T-cell (primary cell): ENCODE data around the gene UBTD1. TPM values are rescaled to one million over a fixed set of nuclear protein-coding genes. Genes with fewer than 3 reads are reported as not detected.

Experiments used
- ATAC-seq, 4 experiments: fragments of 200-7000 bp in 3 of 4; fragments of 150-1000 bp in 1 of 4; cut with Tn5 transposase; replicated peaks in 1 of 4; 1 replicate in 3 of 4; 2 replicates in 1 of 4; pipeline ENCODE4 v1.10.0; 2021; ENCODE audit warnings: moderate library complexity in 3 of 4, mild to moderate bottlenecking in 2 of 4, moderate number of reproducible peaks in 1 of 4
- CTCF ChIA-PET, 2 donors: fragments of 300-600 bp; sonication (Branson Sonifier 250); formaldehyde crosslinking; loops; one replicate each; lab custom pipeline; 2022; ENCODE audit warnings: antibody characterized with exemption in 2 of 2; lab: Charles Lee
- POLR2A ChIA-PET, 2 donors: fragments of 300-600 bp; sonication (Branson Sonifier 250); formaldehyde crosslinking; loops; one replicate each; lab custom pipeline; 2022; ENCODE audit warnings: antibody characterized with exemption in 2 of 2; lab: Charles Lee
- DNase-seq, 35 experiments: peaks; one replicate each; pipeline versions ENCODE4 v3.0.0 to v3.0.0-alpha.2; 2013 to 2023
- H3K27ac ChIP-seq: one replicate; pipeline ENCODE4 v1.5.1; 2013; ENCODE audit warnings: low read length
- H3K27me3 ChIP-seq, 2 experiments: replicated peaks in 1 of 2; 1 replicate in 1 of 2; 2 replicates in 1 of 2; pipeline versions ENCODE4 v1.6.1 to v1.7.0; 2013; ENCODE audit warnings: low read length in 1 of 2, mixed read lengths in 1 of 2; ENCODE audit not compliant: control insufficient read depth in 2 of 2, insufficient read depth in 2 of 2; ENCODE audit errors: extremely low read depth in 1 of 2
- H3K36me3 ChIP-seq, 2 donors: 1 replicate in 1 of 2; 2 replicates in 1 of 2; pipeline versions ENCODE4 v1.6.1 to v1.7.0; 2013; ENCODE audit warnings: low read length in 1 of 2; ENCODE audit not compliant: control insufficient read depth in 2 of 2, insufficient read depth in 1 of 2; ENCODE audit errors: extremely low read depth in 1 of 2
- H3K4me1 ChIP-seq, 2 experiments: 1 replicate in 1 of 2; 2 replicates in 1 of 2; pipeline versions ENCODE4 v1.6.1 to v1.7.0; 2013; ENCODE audit warnings: low read length in 2 of 2, mixed read lengths in 1 of 2; ENCODE audit not compliant: insufficient read depth in 2 of 2, control insufficient read depth in 1 of 2; ENCODE audit errors: extremely low read depth in 1 of 2
- H3K4me3 ChIP-seq, 2 donors: 1 replicate in 1 of 2; 2 replicates in 1 of 2; pipeline versions ENCODE4 v1.5.1 to v1.7.0; 2013; ENCODE audit warnings: mild to moderate bottlenecking in 2 of 2, low read length in 1 of 2, moderate library complexity in 1 of 2; ENCODE audit not compliant: control insufficient read depth in 1 of 2; ENCODE audit errors: extremely low read depth in 1 of 2
- H3K9me3 ChIP-seq: 2 replicates; pipeline ENCODE4 v1.7.0; 2013
- H3K27ac Mint-ChIP-seq, 2 donors: one replicate each; pipeline ENCODE4 v1.8.0; 2020 to 2021; ENCODE audit warnings: mild to moderate bottlenecking in 2 of 2, mixed read lengths in 2 of 2
- H3K27me3 Mint-ChIP-seq, 2 donors: one replicate each; pipeline ENCODE4 v1.8.0; 2021 to 2022; ENCODE audit warnings: mixed read lengths in 2 of 2
- H3K36me3 Mint-ChIP-seq: one replicate; pipeline ENCODE4 v1.8.0; 2021; ENCODE audit warnings: mixed read lengths
- H3K4me1 Mint-ChIP-seq, 3 donors: one replicate each; pipeline ENCODE4 v1.8.0; 2020 to 2022; ENCODE audit warnings: mixed read lengths in 3 of 3, mild to moderate bottlenecking in 1 of 3
- H3K4me3 Mint-ChIP-seq, 3 donors: one replicate each; pipeline ENCODE4 v1.8.0; 2020 to 2022; ENCODE audit warnings: mild to moderate bottlenecking in 3 of 3, mixed read lengths in 3 of 3, moderate library complexity in 3 of 3
- H3K9me3 Mint-ChIP-seq, 3 donors: one replicate each; pipeline ENCODE4 v1.8.0; 2020 to 2022; ENCODE audit warnings: mixed read lengths in 3 of 3
- WGBS: methylation state at CpG from one replicate; pipeline ENCODE4 v1.1.5; 2013; ENCODE audit warnings: missing lambda C conversion rate; ENCODE audit not compliant: insufficient coverage; 5-methylcytosine and 5-hydroxymethylcytosine counted together
- total RNA-seq, 35 experiments: library from RNA in 6 of 35; stranded (reverse) in 6 of 35; fragments of 120-200 nt in 1 of 35; gene quantifications; one replicate each; pipeline versions ENCODE4 v1.2.1 to v1.2.4 and lab custom pipeline; 2013 to 2026

The UBTD1 gene
- total RNA-seq, 5 donors from 2014 or later (not counting 1 experiment from before 2014, with no cell fraction given) = 1.0 to 2.4 (median 1.9) TPM

DNA sequence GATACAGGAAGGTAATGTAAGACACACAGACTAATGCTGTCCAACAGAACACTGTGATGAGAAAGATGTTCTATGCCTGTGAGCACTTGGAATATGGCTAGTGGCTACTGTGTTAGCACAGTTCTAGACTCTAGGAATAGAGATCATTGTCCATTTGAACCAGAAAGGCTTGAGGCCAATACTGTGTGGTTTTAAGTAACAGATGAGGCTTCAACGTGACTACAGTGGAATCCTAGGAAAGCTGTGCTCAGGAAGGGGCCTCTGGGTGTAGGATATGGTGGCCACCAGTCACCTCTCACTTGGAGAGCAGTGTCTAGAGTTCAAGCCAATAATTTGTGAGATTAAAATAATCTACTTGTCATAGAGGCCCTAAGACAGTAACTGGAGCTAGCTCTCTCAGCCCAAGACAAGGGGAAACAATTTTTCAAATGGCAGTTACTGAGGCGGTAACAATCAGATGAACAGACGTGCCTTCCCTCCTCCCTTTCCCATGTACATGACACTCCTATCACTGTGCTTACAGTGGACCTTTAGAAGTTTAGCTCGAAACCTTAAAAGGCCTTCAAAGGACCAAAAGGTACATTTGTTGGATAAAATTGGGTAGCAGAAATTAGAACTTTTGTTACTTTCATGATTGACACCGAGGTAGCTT lies 42.6 kb upstream of the UBTD1 start:
- Histone ChIP-seq H3K36me3 (peaks cover 3 to 77% of the 10 kb centered on the region in 2 donors), H3K9me3 (no peaks in the 10 kb centered on the region), H3K27ac (no peak overlapping the region), H3K4me1 (peaks cover 0 to 5% of the 10 kb centered on the region in 2 experiments), H3K4me3 (no peak overlapping the region), H3K27me3 (no peaks in the 10 kb centered on the region)
- peaks cover 6 to 32% (median 31%) of the 10 kb centered on the region in 3 donors for H3K4me1 Mint-ChIP-seq
- no peak overlapping the region for H3K4me3 Mint-ChIP-seq
- peak overlapping the region; percentile 98 for H3K27ac Mint-ChIP-seq
- ChIA-PET POLR2A (no interaction called here), CTCF (no interaction called here)
- WGBS = 100% methylated on average over 2 of the region's 5 CpGs
- H3K9me3 Mint-ChIP-seq = no peaks in the 10 kb centered on the region
- H3K36me3 Mint-ChIP-seq = peaks cover 49% of the 10 kb centered on the region
- no peak for DNase-seq
- no peak for ATAC-seq
- H3K27me3 Mint-ChIP-seq = no peaks in the 10 kb centered on the region

DNA sequence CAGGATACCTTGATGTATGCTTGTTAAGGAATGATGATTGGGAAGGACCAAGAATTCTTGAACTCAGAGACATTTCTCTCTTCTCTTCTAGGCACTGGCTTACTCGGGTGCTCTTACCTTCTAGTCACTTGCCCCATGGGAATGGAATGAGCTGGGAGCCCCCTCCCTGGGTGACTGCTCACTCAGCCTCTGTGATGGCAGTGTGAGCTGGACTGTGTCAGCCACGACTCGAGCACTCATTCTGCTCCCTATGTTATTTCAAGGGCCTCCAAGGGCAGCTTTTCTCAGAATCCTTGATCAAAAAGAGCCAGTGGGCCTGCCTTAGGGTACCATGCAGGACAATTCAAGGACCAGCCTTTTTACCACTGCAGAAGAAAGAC lies 42.0 kb upstream of the UBTD1 start:
- Histone ChIP-seq H3K36me3 (peaks cover 3 to 81% of the 10 kb centered on the region in 2 donors), H3K4me3 (no peak overlapping the region), H3K27ac (no peak overlapping the region), H3K4me1 (peaks cover 0 to 5% of the 10 kb centered on the region in 2 experiments), H3K9me3 (no peaks in the 10 kb centered on the region), H3K27me3 (no peaks in the 10 kb centered on the region)
- CTCF ChIA-PET = interaction anchor here in 1 of 2 donors (0.6 to 0.7 kb wide), 2 partner anchors 9 to 419 kb away, joined by 3 to 5 read pairs; no protein-coding TSS in a partner anchor
- H3K9me3 Mint-ChIP-seq = no peaks in the 10 kb centered on the region
- POLR2A ChIA-PET = interaction anchor here (0.7 kb wide), 2 partner anchors 55 to 401 kb away, joined by 9 read pairs; partner anchors contain the start of gene RRP12 (in 1 of the 2)
- ATAC-seq = no peak
- WGBS = 100% methylated on average over 3 of the region's 3 CpGs
- H3K36me3 Mint-ChIP-seq = peaks cover 55% of the 10 kb centered on the region
- DNase-seq = no peak
- H3K27ac Mint-ChIP-seq = peak overlapping the region in 1 of 2 donors; percentile 7
- no peaks in the 10 kb centered on the region for H3K27me3 Mint-ChIP-seq
- no peak overlapping the region for H3K4me3 Mint-ChIP-seq
- peaks cover 6 to 32% (median 31%) of the 10 kb centered on the region in 3 donors for H3K4me1 Mint-ChIP-seq

DNA sequence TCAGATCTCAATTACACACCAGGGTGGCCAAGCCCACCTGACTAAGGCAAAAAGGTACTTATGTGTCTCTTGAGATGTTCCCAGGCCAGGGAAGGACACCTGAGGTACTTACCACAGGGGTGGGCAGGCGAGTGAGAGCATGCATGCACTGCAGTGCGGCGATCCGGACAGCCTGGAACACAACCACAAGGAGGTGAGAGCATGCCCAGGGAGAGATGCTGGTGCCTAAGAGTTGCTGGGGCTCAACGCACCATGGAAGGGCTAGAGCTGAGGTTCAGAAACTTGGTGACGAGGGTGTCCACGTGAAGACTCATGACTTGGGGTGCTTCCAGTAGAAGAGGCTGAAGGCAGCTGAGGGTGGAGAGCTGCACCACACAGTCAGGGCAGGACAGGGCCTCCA lies 39.6 kb upstream of the UBTD1 start:
- no peaks in the 10 kb centered on the region for H3K27me3 ChIP-seq

DNA sequence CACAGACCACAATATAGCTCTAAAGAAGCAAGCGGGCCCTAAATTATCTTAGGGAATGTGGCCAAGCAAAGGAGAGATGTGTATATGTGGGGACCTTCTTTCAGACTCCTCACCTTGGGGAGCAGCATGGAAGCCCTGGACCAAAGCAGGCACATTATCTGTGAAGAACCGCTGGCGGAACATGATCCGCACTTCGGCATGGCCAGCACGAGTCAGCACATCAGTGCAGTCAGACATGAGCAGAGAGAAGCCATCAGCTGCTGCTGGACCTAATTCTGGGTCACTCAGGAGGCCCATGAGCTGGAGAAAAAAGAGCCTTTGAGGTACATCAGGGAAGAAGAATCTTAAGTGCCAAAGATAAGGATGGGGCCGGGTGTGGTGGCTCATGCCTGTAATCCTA lies 38.8 kb upstream of the UBTD1 start:
- Histone ChIP-seq H3K4me1 (no peaks in the 10 kb centered on the region), H3K4me3 (no peak overlapping the region), H3K27me3 (no peaks in the 10 kb centered on the region), H3K27ac (no peak overlapping the region), H3K36me3 (peaks cover 7 to 85% of the 10 kb centered on the region in 2 donors), H3K9me3 (no peaks in the 10 kb centered on the region)
- 76% methylated on average over 5 of the region's 7 CpGs for WGBS
- no peak overlapping the region for H3K4me3 Mint-ChIP-seq
- ATAC-seq (no peak), DNase-seq (no peak)
- peaks cover 0 to 6% (median 5%) of the 10 kb centered on the region in 3 donors for H3K4me1 Mint-ChIP-seq
- POLR2A ChIA-PET = no interaction called here
- H3K27me3 Mint-ChIP-seq = no peaks in the 10 kb centered on the region
- H3K9me3 Mint-ChIP-seq = no peaks in the 10 kb centered on the region
- no peak overlapping the region for H3K27ac Mint-ChIP-seq
- CTCF ChIA-PET = interaction anchor here in 1 of 2 donors (0.8 kb wide), 1 partner anchor 61 kb away, joined by 7 read pairs; no protein-coding TSS in a partner anchor
- H3K36me3 Mint-ChIP-seq = peaks cover 63% of the 10 kb centered on the region

More for the DNA sequence above, 39.6 kb upstream of the UBTD1 start:
- Histone ChIP-seq H3K9me3 (no peaks in the 10 kb centered on the region), H3K4me3 (no peak overlapping the region), H3K36me3 (peaks cover 1 to 83% of the 10 kb centered on the region in 2 donors), H3K27ac (no peak overlapping the region), H3K4me1 (peaks cover 0 to 5% of the 10 kb centered on the region in 2 experiments)
- DNase-seq (no peak), ATAC-seq (no peak)
- Mint-ChIP-seq H3K27ac (no peak overlapping the region), H3K27me3 (no peaks in the 10 kb centered on the region), H3K36me3 (peaks cover 59% of the 10 kb centered on the region), H3K9me3 (no peaks in the 10 kb centered on the region), H3K4me1 (peaks cover 0 to 14% (median 14%) of the 10 kb centered on the region in 3 donors), H3K4me3 (no peak overlapping the region)
- WGBS = 97% methylated on average over 7 of the region's 7 CpGs
- ChIA-PET POLR2A (no interaction called here), CTCF (interaction anchor here in 1 of 2 donors (0.6 kb wide), 1 partner anchor 50 kb away, joined by 6 read pairs; no protein-coding TSS in a partner anchor)

DNA sequence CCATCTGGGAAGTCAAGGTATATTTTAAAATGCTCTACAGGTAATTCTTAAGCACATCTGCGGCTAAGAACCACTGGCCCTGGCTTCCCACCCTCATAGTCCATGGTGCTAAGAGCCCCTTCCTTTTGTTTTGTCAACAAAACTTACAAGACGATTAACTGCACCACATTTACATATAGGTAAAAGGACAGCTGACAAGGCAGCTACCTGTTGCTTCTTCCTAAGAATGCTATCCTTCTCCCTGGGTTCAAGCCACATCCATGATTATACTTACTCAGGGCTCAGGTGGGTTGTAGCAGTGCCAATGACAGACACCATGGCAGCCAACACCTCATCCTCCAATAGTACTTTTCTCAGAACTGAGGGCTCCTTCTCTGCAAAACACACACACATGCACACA lies 36.4 kb upstream of the UBTD1 start:
- Histone ChIP-seq H3K27ac (no peak overlapping the region), H3K36me3 (peaks cover 14 to 90% of the 10 kb centered on the region in 2 donors), H3K9me3 (no peaks in the 10 kb centered on the region), H3K4me1 (no peaks in the 10 kb centered on the region), H3K27me3 (no peaks in the 10 kb centered on the region), H3K4me3 (no peak overlapping the region)
- POLR2A ChIA-PET = no interaction called here
- H3K9me3 Mint-ChIP-seq = no peaks in the 10 kb centered on the region
- DNase-seq = no peak
- no peak overlapping the region for H3K27ac Mint-ChIP-seq
- no peak for ATAC-seq
- no peak overlapping the region for H3K4me3 Mint-ChIP-seq
- CTCF ChIA-PET = interaction anchor here in 1 of 2 donors (1.4 kb wide), 1 partner anchor 12 kb away, joined by 4 read pairs; no protein-coding TSS in a partner anchor
- WGBS = 100% methylated on average over 2 of the region's 2 CpGs
- peaks cover 57% of the 10 kb centered on the region for H3K36me3 Mint-ChIP-seq
- H3K27me3 Mint-ChIP-seq = no peaks in the 10 kb centered on the region
- no peaks in the 10 kb centered on the region for H3K4me1 Mint-ChIP-seq

DNA sequence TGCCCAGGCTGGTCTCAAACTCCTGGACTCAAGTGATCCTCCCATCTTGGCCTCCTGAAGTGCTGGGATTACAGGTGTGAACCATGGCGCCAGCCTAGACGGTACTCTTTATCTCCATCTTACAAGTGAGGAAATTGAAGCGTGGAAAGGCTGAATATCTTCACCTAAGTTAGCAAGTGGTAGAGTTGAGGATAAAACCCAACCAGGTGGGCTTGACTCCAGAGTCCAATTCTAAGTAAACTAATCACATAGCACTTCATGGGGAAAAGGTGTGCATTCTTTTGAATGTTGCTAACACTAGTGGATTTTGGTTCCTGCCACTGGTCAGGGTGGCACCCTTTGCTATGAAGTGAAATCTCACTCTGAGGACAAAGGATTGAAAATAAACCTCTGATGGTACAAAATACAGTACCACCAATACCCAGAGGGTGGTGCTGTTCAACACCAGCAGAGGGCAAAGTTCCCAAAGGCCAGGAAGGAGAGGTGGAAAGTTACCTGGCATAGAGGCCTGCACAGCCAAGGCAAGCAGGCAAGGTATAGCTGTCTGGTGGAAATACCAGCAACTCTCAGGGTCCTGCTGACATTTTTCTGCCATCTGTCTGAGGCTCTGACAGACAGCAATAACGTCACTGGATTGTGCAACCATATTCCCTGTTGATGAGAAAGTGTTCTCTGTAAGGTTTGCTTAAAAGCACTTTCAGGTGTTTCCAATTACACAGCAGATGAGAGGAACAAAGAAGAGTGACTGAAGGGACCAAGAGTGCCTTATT lies 35.2 kb upstream of the UBTD1 start:
- H3K9me3 ChIP-seq = no peaks in the 10 kb centered on the region
- H3K4me1 ChIP-seq = no peaks in the 10 kb centered on the region
- Mint-ChIP-seq H3K27me3 (no peaks in the 10 kb centered on the region), H3K4me3 (no peak overlapping the region), H3K36me3 (peaks cover 51% of the 10 kb centered on the region), H3K4me1 (no peaks in the 10 kb centered on the region), H3K27ac (peak overlapping the region; percentile 27 to 72), H3K9me3 (no peaks in the 10 kb centered on the region)
- ATAC-seq (peak; percentile 67 to 74 (median 68)), DNase-seq (peak in 19 of 35 experiments; percentile 4 to 70 (median 22))
- no peak overlapping the region for H3K4me3 ChIP-seq
- no peaks in the 10 kb centered on the region for H3K27me3 ChIP-seq
- no CpG with 5 or more reads among the region's 4 CpGs for WGBS
- ChIA-PET POLR2A (no interaction called here), CTCF (interaction anchor here (0.5 to 1.8 kb wide), 7 partner anchors 11 to 91 kb away, joined by 3 to 6 read pairs (median 3); no protein-coding TSS in a partner anchor)
- no peak overlapping the region for H3K27ac ChIP-seq
- H3K36me3 ChIP-seq = peaks cover 19 to 92% of the 10 kb centered on the region in 2 donors
